GM18861 (cell line): Measurements from ENCODE around the gene L2HGDH.
"Not testable (repeated sequence)": the region's sequence is repeated elsewhere in the genome, so short reads cannot be mapped to it uniquely, and the experiment has no call there.

Experiments used
- ATAC-seq: cut with Tn5 transposase; IDR thresholded peaks from one replicate; pipeline ENCODE4 v1.9.1; 2021; ENCODE audit not compliant: unreplicated experiment

L2HGDH gene

DNA sequence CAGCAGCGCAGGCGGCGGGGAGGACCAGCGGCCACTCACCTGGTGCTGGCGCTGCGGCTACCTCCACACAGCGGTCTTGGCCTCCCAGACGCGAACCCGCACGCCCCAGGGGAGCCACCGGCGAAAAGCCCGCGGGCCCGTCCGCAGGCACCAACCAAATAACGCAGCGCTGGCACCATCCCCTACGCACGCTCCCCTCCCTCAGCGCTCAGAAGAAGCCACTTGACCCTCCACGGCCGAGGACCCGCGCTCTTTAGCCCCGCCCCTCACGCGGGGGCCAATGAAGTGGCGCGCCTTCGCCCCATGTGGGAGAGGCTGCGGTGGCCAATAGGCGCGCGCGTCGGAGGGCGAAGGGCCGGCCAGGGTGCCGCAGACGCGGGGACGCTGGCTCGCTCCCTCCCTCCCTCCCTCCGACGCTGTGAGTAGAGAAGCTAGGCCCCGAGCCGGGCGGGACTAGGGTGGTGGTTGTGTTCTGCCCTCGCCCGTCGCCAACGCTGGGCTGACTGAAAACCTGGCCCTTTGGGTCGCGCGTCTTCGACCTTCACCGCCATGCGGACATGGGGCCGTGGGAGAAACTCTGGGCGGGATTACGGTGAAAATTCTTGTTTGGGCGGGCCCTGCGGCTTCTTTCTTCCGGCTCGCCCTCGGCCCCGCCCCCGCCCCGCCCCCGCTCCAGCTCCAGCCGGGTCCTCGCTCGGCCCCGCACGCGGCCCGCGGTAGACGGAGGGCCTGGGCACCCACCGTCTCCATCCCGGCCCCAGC lies at the start of gene L2HGDH, which contains the start of gene DMAC2L:
L2HGDH (minus strand) TSS at position 258 of the 762 bp plus-strand sequence; CDS start at position 179, 79 bp downstream.
DMAC2L (plus strand) TSS at position 353 of the 762 bp plus-strand sequence. CDS start 9,164 bp downstream, outside the sequence.
- ATAC-seq = peak; percentile 80

DNA sequence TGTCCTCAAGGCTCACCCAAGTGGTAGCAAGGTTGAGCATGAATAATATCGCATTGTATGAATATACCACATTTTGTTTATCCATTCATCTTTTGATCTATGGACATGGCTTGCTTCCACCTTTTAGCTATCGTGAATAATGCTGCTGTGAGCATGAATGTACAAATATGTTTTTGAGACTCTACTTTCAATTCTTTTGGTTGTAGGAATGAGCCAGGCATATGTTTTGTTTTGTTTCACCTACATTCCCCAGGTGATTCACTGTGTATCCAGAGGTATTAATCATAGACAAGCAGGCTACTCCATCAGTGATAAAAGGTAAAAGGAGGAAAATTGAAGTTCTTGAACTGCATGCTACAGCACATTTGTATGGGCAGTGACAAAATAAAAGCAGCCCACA lies 48.8 kb upstream of the L2HGDH start:
- no peak for ATAC-seq

- no peak for ATAC-seq
Observed at GRCh38 chr14:50360093-50360492, 48.1 kb upstream of the L2HGDH start.

- ATAC-seq = no peak
Observed at GRCh38 chr14:50359631-50360030, 47.6 kb upstream of the L2HGDH start.

- no peak for ATAC-seq
Observed at GRCh38 chr14:50357753-50358395, 45.8 kb upstream of the L2HGDH start.

DNA sequence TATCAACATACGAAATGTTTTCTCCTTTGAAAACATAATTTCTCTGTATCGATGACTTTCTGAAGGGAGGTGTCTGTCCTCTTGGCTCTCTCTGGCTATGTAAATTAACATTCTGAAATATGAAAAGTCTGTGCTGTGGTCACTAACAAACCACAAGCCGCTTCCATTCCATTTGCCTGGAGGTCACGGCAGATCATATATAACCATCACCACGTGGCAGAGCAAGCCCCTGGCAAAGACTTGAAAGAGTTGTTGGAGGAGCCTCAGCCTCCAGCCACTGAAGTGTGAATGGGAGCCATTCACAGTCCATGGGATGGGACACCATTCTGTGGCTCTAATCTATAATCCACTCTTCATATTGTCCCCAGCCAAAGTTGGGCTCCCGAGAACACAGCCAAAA lies 45.1 kb upstream of the L2HGDH start:
- ATAC-seq = no peak

- ATAC-seq = not testable (repeated sequence)
Observed at GRCh38 chr14:50356283-50356682, 44.3 kb upstream of the L2HGDH start.

- no peak for ATAC-seq
Observed at GRCh38 chr14:50355692-50356091, 43.7 kb upstream of the L2HGDH start.

DNA sequence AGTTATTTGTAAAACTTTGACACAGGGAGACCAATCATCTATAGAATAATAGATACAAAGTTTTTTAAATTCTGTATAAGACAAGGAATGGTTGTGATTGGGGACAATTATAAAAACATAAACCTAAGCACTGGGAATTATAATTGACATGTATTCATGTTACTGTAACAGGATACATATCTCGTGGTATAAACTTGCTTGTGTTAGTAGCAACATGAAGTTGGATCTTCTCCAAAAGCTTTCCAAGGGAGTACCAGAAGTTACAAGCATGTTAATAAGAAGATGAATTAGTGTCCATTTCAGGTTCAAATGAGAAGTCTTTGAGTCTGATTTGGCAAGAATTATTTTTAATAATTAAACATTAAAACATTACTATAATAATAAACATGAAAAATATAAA lies 42.5 kb upstream of the L2HGDH start:
- no peak for ATAC-seq

- no peak for ATAC-seq
Observed at GRCh38 chr14:50353126-50353525, 41.1 kb upstream of the L2HGDH start.

DNA sequence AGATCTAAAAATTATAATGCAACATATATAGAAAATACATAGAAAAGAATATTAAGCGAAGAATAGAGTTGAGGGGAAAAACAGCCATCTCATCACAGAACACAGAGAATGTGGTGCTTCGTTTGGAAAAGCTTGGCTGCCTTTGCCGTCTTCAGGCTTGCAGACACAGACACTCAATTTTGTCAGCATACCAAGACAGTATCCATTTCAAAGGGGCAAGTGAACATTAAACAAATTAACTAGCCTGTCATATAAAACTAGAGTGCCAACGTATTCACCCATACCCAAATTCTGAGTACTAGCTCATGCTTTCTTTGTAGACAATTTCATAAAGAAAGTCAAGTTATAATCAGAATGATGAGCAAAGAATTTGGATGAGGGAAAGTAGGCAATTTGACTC lies 40.6 kb upstream of the L2HGDH start:
- no peak for ATAC-seq

DNA sequence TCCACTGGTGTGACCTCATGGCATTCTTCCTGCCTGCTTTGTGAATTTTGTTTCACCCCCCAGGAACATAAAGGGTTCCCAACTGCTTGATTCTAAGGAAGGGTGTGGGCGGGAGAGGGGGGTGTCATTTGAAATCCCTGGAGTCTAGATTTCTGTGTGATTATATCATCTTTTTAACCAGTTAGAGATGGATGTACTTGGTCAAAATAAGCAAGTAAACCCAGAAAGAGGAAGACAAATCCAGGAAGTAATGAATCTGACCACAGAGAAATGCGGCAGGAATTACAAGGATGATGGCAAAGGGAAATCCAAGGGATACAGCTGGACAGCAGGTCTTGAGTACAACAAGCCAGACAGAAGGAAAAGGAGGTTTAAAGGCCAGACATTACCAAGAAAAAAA lies 38.9 kb upstream of the L2HGDH start:
- no peak for ATAC-seq

DNA sequence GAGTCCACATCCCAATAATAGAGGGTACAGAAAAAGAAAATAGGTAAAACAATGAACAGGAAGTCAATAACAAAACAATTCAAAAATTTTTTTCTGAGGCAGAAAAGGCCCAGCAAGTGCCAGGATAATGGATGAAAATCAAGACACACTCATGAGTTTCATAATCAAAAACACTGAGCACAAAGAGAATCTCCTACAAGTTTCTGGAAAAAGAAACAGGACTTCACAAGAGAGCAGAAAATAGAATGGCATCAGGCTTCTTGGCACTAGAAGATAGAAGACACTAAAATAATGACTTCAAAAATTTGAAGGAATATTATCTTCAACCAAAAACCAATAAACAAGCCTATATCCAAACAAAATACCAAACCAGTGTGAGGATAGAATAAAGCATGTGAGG lies 36.9 kb upstream of the L2HGDH start:
- ATAC-seq = no peak

GRCh38 chr14:50347521-50347920 lies 35.5 kb upstream of the L2HGDH start:
- no peak for ATAC-seq

- ATAC-seq = no peak
Observed at GRCh38 chr14:50345846-50346422, 33.9 kb upstream of the L2HGDH start.

- ATAC-seq = no peak
Observed at GRCh38 chr14:50344876-50345563, 33.0 kb upstream of the L2HGDH start.

GRCh38 chr14:50344116-50344775 lies 32.2 kb upstream of the L2HGDH start:
- ATAC-seq = peak; percentile 83

DNA sequence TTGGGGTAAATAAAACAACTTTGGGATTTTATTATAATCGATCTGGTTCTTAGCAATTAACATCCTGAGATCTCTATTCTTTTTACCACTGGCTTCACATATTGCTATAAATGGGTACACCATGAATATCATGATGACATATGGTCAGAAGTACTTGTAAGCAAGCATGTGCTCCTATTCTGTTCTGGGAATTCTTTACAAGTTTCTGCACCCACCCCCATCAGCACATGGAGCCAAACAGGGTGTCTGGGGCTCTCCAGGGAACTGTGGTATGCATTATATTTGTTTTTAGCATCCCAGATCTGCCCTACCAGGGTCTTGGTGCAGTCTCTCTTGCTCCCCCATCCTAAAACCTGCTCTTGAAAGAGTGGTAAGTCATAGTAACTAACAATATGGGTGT lies 31.4 kb upstream of the L2HGDH start:
- ATAC-seq = no peak

DNA sequence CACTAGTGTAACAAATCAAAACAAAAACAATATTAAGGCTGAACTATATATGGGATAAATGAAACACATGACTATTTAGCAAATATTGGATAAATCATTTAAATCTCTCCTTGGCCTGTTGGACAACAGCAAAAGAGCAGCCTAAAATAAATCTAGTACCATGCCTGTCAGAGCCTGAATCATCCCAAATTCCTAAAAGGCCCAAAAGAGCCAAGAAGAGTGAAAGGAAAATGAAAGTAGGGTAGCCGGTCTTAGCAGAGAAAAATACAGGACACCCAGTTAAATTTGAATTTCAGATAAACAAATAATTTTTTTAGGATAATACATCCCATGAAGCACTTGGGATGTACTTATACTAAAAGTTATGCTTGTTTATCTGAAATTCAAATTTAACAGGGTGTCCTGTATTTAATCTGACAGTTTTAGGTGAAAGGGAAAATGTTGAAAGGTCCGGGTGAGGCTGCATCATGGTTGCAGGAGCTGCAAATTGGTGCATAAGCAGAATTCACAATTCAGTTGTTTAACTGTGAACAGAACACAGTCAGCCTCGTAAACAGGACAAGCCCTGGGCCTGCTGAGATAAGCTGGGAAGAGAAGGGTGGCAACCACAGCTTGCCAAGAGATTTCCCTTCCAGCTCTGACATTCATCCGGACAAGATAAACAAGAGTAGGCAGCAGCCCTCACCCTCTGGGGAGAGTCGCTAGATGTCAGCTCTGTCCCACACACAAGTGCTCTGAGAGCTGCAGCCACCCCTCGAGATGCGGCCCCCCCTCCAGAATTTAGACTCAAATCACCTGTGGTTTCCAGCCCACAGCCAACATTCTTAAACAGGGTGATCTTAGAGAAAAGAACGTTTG lies 30.4 kb upstream of the L2HGDH start:
- no peak for ATAC-seq

GRCh38 chr14:50340963-50341362 lies 28.9 kb upstream of the L2HGDH start:
- no peak for ATAC-seq
